ENCODE data around the gene CYP27B1.

Gene CYP27B1

GRCh38 chr12:57766464-57767304 lies at the start of gene CYP27B1:
Gene CYP27B1, minus strand, starts transcription at chr12:57767078. Its CDS starts 37 bp downstream, at chr12:57767041.
- DNase-seq (ENCODE audit: low read depth, low spot score) = peak; percentile 41

- no peak for DNase-seq (ENCODE audit: low read depth, low spot score)
Measured at GRCh38 chr12:57816001-57816854, 49.4 kb upstream of the CYP27B1 start.

- no peak for DNase-seq (ENCODE audit: low read depth, low spot score)
Measured at GRCh38 chr12:57815177-57816000, 48.5 kb upstream of the CYP27B1 start.

- peak; percentile 25 for DNase-seq (ENCODE audit: low read depth, low spot score)
Measured at GRCh38 chr12:57813971-57814772, 47.3 kb upstream of the CYP27B1 start.

- DNase-seq (ENCODE audit: low read depth, low spot score) = peak; percentile 43
Measured at GRCh38 chr12:57813111-57813970, 46.5 kb upstream of the CYP27B1 start.

GRCh38 chr12:57811028-57811755 lies 44.3 kb upstream of the CYP27B1 start:
- no peak for DNase-seq (ENCODE audit: low read depth, low spot score)

- DNase-seq (ENCODE audit: low read depth, low spot score) = peak; percentile 68
Measured at GRCh38 chr12:57810450-57810849, 43.6 kb upstream of the CYP27B1 start.

GRCh38 chr12:57809425-57809824 lies 42.5 kb upstream of the CYP27B1 start:
- no peak for DNase-seq (ENCODE audit: low read depth, low spot score)

- no peak for DNase-seq (ENCODE audit: low read depth, low spot score)
Measured at GRCh38 chr12:57808351-57808750, 41.5 kb upstream of the CYP27B1 start.

- no peak for DNase-seq (ENCODE audit: low read depth, low spot score)
Measured at GRCh38 chr12:57807285-57807684, 40.4 kb upstream of the CYP27B1 start.

- DNase-seq (ENCODE audit: low read depth, low spot score) = no peak
Measured at GRCh38 chr12:57806677-57807076, 39.8 kb upstream of the CYP27B1 start.

- DNase-seq (ENCODE audit: low read depth, low spot score) = peak; percentile 70
Measured at GRCh38 chr12:57803319-57803893, 36.5 kb upstream of the CYP27B1 start.

- no peak for DNase-seq (ENCODE audit: low read depth, low spot score)
Measured at GRCh38 chr12:57802607-57803006, 35.7 kb upstream of the CYP27B1 start.

- no peak for DNase-seq (ENCODE audit: low read depth, low spot score)
Measured at GRCh38 chr12:57800965-57801364, 34.1 kb upstream of the CYP27B1 start.

GRCh38 chr12:57797933-57798332 lies 31.1 kb upstream of the CYP27B1 start:
- DNase-seq (ENCODE audit: low read depth, low spot score) = no peak

- no peak for DNase-seq (ENCODE audit: low read depth, low spot score)
Measured at GRCh38 chr12:57796996-57797395, 30.1 kb upstream of the CYP27B1 start.

GRCh38 chr12:57795354-57795753 lies 28.5 kb upstream of the CYP27B1 start:
- no peak for DNase-seq (ENCODE audit: low read depth, low spot score)

GRCh38 chr12:57793920-57794319 lies 27.0 kb upstream of the CYP27B1 start:
- DNase-seq (ENCODE audit: low read depth, low spot score) = peak; percentile 31

GRCh38 chr12:57783861-57784260 lies 17.0 kb upstream of the CYP27B1 start:
- no peak for DNase-seq (ENCODE audit: low read depth, low spot score)

All from astrocyte of the hippocampus (primary cell).